Liver (tissue), 9 donors: Measurements from ENCODE around the gene ENAH. TPM values are rescaled to one million over a fixed set of nuclear protein-coding genes. Genes with fewer than 3 reads are reported as not detected.

Experiments
- DNase-seq: peaks from one replicate; pipeline ENCODE4 v3.0.0-alpha.2; 2017; ENCODE audit warnings: low spot score
- H3K27ac ChIP-seq, 2 donors: one replicate each; pipeline ENCODE4 v1.7.0; 2013; ENCODE audit warnings: inconsistent platforms in 2 of 2, low read length in 2 of 2, control low read depth in 1 of 2, low read depth in 1 of 2, mild to moderate bottlenecking in 1 of 2
- H3K27me3 ChIP-seq, 4 donors: one replicate each; pipeline versions ENCODE4 v1.6.1 to v1.7.0; 2013; ENCODE audit warnings: low read length in 3 of 4, inconsistent platforms in 1 of 4, mild to moderate bottlenecking in 1 of 4, moderate library complexity in 1 of 4; ENCODE audit not compliant: control insufficient read depth in 4 of 4, insufficient read depth in 4 of 4
- H3K36me3 ChIP-seq, 4 donors: one replicate each; pipeline versions ENCODE4 v1.6.1 to v1.7.0; 2013; ENCODE audit warnings: low read length in 3 of 4, mild to moderate bottlenecking in 3 of 4, low read depth in 1 of 4, moderate library complexity in 1 of 4; ENCODE audit not compliant: control insufficient read depth in 4 of 4, insufficient read depth in 3 of 4
- H3K4me1 ChIP-seq, 4 donors: one replicate each; pipeline versions ENCODE4 v1.6.1 to v1.7.0; 2013; ENCODE audit warnings: low read length in 3 of 4, mild to moderate bottlenecking in 3 of 4, moderate library complexity in 1 of 4; ENCODE audit not compliant: control insufficient read depth in 4 of 4, insufficient read depth in 4 of 4
- H3K4me3 ChIP-seq, 3 donors: one replicate each; pipeline versions ENCODE4 v1.6.1 to v1.7.0; 2013; ENCODE audit warnings: low read length in 3 of 3, control low read depth in 1 of 3, low read depth in 1 of 3, mild to moderate bottlenecking in 1 of 3
- H3K9ac ChIP-seq, 2 donors: one replicate each; pipeline ENCODE4 v1.7.0; 2013; ENCODE audit warnings: low read length in 2 of 2, mild to moderate bottlenecking in 2 of 2, moderate library complexity in 2 of 2, control low read depth in 1 of 2, low read depth in 1 of 2
- H3K9me3 ChIP-seq, 4 donors: one replicate each; pipeline versions ENCODE4 v1.6.1 to v1.7.0; 2013; ENCODE audit warnings: low read length in 3 of 4; ENCODE audit not compliant: control insufficient read depth in 4 of 4
- EGR1 ChIP-seq, 2 donors: IDR thresholded peaks; 2 replicates each; pipeline ENCODE4 v1.6.1; 2016 to 2018; ENCODE audit warnings: antibody characterized with exemption in 2 of 2, low read depth in 2 of 2
- FOXA1 ChIP-seq: IDR thresholded peaks from 2 replicates; pipeline ENCODE4 v1.6.1; 2016; ENCODE audit warnings: antibody characterized with exemption
- FOXA2 ChIP-seq: IDR thresholded peaks from 2 replicates; pipeline ENCODE4 v1.6.1; 2016; ENCODE audit warnings: antibody characterized with exemption
- GABPA ChIP-seq, 2 donors: IDR thresholded peaks in 1 of 2; conservative IDR thresholded peaks in 1 of 2; 2 replicates each; pipeline ENCODE4 v1.6.1; 2016; ENCODE audit warnings: antibody characterized with exemption in 2 of 2, mild to moderate bottlenecking in 1 of 2, moderate library complexity in 1 of 2
- HNF4A ChIP-seq, 2 donors: conservative IDR thresholded peaks; 2 replicates each; pipeline ENCODE4 v1.6.1; 2016; ENCODE audit warnings: antibody characterized with exemption in 2 of 2, mild to moderate bottlenecking in 2 of 2
- HNF4G ChIP-seq: IDR thresholded peaks from 2 replicates; pipeline ENCODE4 v1.6.1; 2016; ENCODE audit warnings: antibody characterized with exemption
- JUND ChIP-seq, 2 donors: IDR thresholded peaks; 2 replicates each; pipeline ENCODE4 v1.6.1; 2016; ENCODE audit warnings: antibody characterized with exemption in 2 of 2
- MAX ChIP-seq: IDR thresholded peaks from 2 replicates; pipeline ENCODE4 v1.6.1; 2016; ENCODE audit warnings: antibody characterized with exemption
- NR2F2 ChIP-seq: IDR thresholded peaks from 2 replicates; pipeline ENCODE4 v1.6.1; 2016; ENCODE audit warnings: antibody characterized with exemption
- RAD21 ChIP-seq, 2 donors: IDR thresholded peaks; 2 replicates each; pipeline ENCODE4 v1.6.1; 2016; ENCODE audit warnings: antibody characterized with exemption in 2 of 2, mild to moderate bottlenecking in 2 of 2
- REST ChIP-seq: IDR thresholded peaks from 2 replicates; pipeline ENCODE4 v1.6.1; 2016; ENCODE audit warnings: antibody characterized with exemption, mild to moderate bottlenecking
- RXRA ChIP-seq, 2 donors: IDR thresholded peaks; 2 replicates each; pipeline ENCODE4 v1.6.1; 2017 to 2018; ENCODE audit warnings: antibody characterized with exemption in 2 of 2, mild to moderate bottlenecking in 1 of 2
- SP1 ChIP-seq: IDR thresholded peaks from 2 replicates; pipeline ENCODE4 v1.6.1; 2018; ENCODE audit warnings: antibody characterized with exemption, mild to moderate bottlenecking
- TAF1 ChIP-seq: conservative IDR thresholded peaks from 2 replicates; pipeline ENCODE4 v1.6.1; 2016; ENCODE audit warnings: antibody characterized with exemption, mild to moderate bottlenecking
- YY1 ChIP-seq: IDR thresholded peaks from 2 replicates; pipeline ENCODE4 v1.6.1; 2016; ENCODE audit warnings: antibody characterized with exemption, mild to moderate bottlenecking
- ZBTB33 ChIP-seq: IDR thresholded peaks from 2 replicates; pipeline ENCODE4 v1.6.1; 2016; ENCODE audit warnings: antibody characterized with exemption
- WGBS: extraction: QIAGEN DNeasy Blood & Tissue Kit; methylation state at CpG from one replicate; pipeline ENCODE4 v1.1.7; 2013; 5-methylcytosine and 5-hydroxymethylcytosine counted together
- polyA plus RNA-seq, 2 donors: library from polyadenylated mRNA; stranded (reverse) in 1 of 2; unstranded in 1 of 2; fragments of 200-250 nt in 1 of 2; fragments of >200 nt in 1 of 2; fragmentation: Nextera tagmentation in 1 of 2; extraction: Ambion mirVana in 1 of 2; gene quantifications; one replicate each; pipeline versions ENCODE4 v1.2.1 to v1.2.3, GENCODE V29; 2013 to 2015
- total RNA-seq, 2 donors: library from RNA; depleted of rRNA; stranded (reverse); fragments of >200 nt; gene quantifications; one replicate each; pipeline ENCODE4 v1.2.3, GENCODE V29; 2014
- donor health status: healthy.
- donor health status: healthy.
- donor health status: healthy.
- donor health status: healthy.
- donor health status: healthy.

Gene ENAH
- total and polyA plus RNA-seq, 4 donors, result 2.8 to 8.4 (median 4.5) TPM

GRCh38 chr1:225651376-225651871, 1.5 kb downstream of the ENAH start (continued):
- TF ChIP-seq MAX (no peak), EGR1 (IDR thresholded peaks at IDR 0.05; ENCODE audit: low read depth in 2 of 2) (no peak), NR2F2 (no peak), YY1 (no peak)

- Histone ChIP-seq H3K9ac (no peak overlapping the region), H3K27me3 (no peaks in the 10 kb centered on the region), H3K9me3 (no peaks in the 10 kb centered on the region), H3K27ac (no peak overlapping the region), H3K4me3 (no peak overlapping the region), H3K4me1 (peaks cover 0 to 17% (median 5%) of the 10 kb centered on the region in 4 donors), H3K36me3 (no peaks in the 10 kb centered on the region)
- TF ChIP-seq YY1 (no peak), HNF4A (conservative IDR thresholded peaks at IDR 0.05) (no peak), JUND (IDR thresholded peaks at IDR 0.05) (no peak), GABPA (IDR thresholded peaks at IDR 0.05 in 1 of 2, conservative IDR thresholded peaks at IDR 0.05 in 1 of 2) (no peak), TAF1 (no peak), RXRA (IDR thresholded peaks at IDR 0.05) (no peak), EGR1 (IDR thresholded peaks at IDR 0.05; ENCODE audit: low read depth in 2 of 2) (no peak), RAD21 (IDR thresholded peaks at IDR 0.05) (no peak), SP1 (no peak), FOXA1 (no peak), HNF4G (no peak), NR2F2 (no peak), REST (no peak), FOXA2 (no peak), MAX (no peak)
- no peak for DNase-seq
- 84% methylated on average over 5 of the region's 5 CpGs for WGBS
Measured at GRCh38 chr1:225650179-225650578, 2.7 kb downstream of the ENAH start.

GRCh38 chr1:225645194-225645895, 7.6 kb downstream of the ENAH start:
- 88% methylated on average over 6 of the region's 6 CpGs for WGBS
- Histone ChIP-seq H3K27me3 (no peaks in the 10 kb centered on the region), H3K4me1 (peaks cover 0 to 2% (median 0%) of the 10 kb centered on the region in 4 donors), H3K4me3 (no peak overlapping the region), H3K9me3 (no peaks in the 10 kb centered on the region), H3K36me3 (no peaks in the 10 kb centered on the region), H3K27ac (no peak overlapping the region), H3K9ac (no peak overlapping the region)
- DNase-seq, result no peak
- TF ChIP-seq FOXA1, result no peak
- no peak for TF ChIP-seq ZBTB33
